NCI-H2107 treated with DMSO at 0.1 percent for 48 hours (cell line): ENCODE data around the gene CARMIL3.
A peak's percentile ranks its signal among the peaks of the same experiment; 100 is the strongest.
"Not testable (repeated sequence)": the region's sequence is repeated elsewhere in the genome, so short reads cannot be mapped to it uniquely, and the experiment has no call there.

Experiments
- DNase-seq: peaks from one replicate; lab custom pipeline; 2025; ENCODE audit not compliant: unreplicated experiment; lab: John Stamatoyannopoulos, UW

The CARMIL3 gene

GRCh38 chr14:24093901-24094840, 42.4 kb downstream of the CARMIL3 start, which contains the start of gene PCK2:
PCK2 (plus strand) TSS chr14:24094311; CDS start chr14:24094406, 95 bp downstream.
- DNase-seq, result peak; percentile 92

DNA sequence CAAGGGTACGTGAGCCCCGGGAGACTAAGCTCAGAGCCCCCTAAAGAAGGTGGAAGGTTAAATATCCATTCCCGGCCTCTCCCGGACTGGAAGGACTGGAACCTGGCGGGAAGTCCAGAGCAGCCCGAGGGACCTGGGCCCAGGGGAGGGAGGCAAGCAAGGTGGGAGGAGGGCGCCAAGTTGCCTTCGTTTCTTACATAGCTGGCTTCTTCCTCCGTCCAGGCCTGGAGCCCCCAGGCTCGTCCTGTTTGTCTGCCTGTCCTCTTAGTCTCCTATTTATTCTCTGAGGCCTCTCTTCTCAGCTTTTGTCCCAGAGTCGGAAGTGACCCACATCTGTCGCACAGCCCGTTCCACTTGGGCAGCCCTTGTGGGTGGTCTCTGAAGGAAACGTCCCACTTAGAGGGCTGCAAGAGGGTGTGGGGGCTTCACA, 43.0 kb downstream of the CARMIL3 start:
- DNase-seq, result no peak

DNA sequence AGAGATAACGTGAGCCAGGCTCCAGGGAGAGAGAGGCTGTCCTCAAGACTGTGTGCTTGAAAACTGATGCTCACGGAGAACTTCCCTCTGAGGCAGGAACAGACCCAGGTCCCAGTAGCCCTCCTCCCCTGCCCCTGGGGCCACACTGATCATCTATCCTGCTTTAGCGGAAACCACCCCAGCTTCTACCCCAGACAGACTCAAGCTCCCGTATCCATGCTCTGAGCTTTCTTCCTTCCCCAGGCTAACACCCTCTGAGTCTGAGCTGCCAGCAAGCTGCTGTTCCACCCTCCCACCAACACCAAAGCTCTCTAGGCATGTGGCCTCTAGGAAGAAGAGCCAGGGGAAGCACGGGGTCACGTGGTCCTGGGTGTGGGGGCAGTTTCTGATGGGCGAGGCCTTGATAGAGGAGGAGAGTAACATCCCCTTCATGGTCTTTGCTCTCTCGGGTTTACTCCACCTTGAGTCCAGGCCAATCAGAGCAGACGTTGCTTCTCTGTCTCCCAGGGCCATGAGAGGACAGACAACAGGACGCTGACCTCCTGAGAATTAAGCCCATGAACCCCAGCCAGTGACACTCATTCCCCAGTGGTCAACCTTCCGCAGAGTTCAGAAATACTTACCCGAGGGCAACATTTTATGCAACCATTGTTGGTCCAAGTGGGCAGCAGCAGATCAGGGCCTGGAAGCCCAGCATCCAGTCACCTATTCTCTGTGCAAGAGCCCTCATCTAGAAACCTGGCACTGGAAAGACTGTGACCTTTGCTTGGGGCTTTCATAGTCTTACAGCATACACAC, 43.7 kb downstream of the CARMIL3 start:
- no peak for DNase-seq

DNA sequence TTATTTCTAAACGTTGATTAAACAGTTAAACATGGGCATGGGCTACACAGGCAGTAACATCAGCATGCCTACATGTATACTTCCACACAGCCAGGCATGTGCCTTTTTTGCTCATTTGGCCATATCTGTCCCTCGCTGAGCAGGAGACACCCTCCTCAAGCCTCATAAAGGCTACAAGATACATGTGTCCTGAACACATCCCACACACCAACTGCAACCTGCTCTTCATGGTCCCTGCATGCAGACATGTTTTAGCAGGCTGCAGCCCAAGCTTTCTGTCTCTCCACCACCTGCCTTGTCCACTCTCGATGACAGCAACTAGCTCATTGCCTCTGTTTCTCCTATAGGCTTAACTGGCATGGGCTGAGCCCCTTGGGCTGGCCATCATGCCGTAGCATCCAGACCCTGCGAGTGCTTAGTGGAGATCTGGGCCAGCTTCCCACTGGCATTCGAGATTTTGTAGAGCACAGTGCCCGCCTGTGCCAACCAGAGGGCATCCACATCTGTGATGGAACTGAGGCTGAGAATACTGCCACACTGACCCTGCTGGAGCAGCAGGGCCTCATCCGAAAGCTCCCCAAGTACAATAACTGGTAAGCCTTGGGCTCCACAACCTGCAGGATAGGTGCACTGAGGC, 44.9 kb downstream of the CARMIL3 start:
- no peak for DNase-seq

GRCh38 chr14:24098229-24098926, 46.6 kb downstream of the CARMIL3 start:
- DNase-seq, result no peak

GRCh38 chr14:24098927-24099813, 47.4 kb downstream of the CARMIL3 start:
- DNase-seq, result peak; percentile 72

GRCh38 chr14:24100197-24100981, 48.6 kb downstream of the CARMIL3 start:
- DNase-seq, result no peak

DNA sequence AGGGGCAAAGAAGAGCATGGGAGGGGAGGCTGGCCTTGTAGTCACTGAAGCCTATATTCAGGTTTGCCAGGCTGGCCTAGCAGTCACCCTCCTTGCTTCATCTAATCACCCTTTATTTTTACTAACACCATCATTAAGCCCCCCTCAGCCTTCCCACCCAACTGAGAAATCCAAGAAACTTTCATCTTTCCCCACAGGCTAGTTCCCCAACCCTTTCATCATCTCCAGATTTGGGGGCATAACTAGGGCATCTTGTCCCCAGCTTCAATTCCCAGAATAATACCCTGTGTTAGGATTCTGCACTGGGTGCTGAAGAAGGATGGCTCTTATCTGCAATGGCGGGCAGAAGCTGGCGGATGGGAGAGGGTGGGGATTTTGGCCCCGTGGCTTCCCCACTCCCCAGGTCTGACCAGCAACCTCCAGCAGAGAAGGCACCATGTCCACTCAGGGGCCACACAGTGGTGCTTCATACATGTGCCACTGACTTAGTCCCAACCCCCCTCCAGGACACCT, 49.2 kb downstream of the CARMIL3 start:
- DNase-seq, result no peak

- DNase-seq, result no peak
These were observed 50.7 kb downstream of the CARMIL3 start for GRCh38 chr14:24102357-24103048.

GRCh38 chr14:24103451-24103850, 51.6 kb downstream of the CARMIL3 start:
- no peak for DNase-seq

DNA sequence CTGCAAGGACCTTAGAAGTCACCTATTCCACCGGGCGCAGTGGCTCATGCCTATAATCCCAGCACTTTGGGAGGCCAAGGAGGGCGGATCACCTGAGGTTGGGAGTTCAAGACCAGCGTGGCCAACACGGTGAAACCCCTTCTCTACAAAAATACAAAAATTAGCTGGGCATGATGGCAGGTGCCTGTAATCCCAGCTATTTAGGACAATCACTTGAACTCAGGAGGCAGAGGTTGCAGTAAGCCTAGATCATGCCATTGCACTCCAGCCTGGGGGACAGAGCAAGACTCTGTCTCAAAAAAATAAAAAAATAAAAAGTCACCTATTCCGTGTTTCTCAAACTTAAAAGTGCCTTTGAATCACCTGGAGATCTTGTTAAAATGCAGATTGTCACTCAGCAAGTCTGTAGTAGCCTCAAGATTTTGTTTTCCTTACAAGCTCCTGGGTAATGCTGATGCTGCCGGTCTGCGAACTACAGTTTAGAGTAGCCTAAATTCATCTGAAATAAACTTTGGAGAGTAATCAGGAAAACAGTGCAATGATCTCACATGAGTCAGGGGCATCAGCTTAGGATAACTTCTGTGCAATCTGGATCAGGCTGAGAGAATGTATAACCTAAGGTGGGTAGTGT, 53.9 kb downstream of the CARMIL3 start:
- not testable (repeated sequence) for DNase-seq

DNA sequence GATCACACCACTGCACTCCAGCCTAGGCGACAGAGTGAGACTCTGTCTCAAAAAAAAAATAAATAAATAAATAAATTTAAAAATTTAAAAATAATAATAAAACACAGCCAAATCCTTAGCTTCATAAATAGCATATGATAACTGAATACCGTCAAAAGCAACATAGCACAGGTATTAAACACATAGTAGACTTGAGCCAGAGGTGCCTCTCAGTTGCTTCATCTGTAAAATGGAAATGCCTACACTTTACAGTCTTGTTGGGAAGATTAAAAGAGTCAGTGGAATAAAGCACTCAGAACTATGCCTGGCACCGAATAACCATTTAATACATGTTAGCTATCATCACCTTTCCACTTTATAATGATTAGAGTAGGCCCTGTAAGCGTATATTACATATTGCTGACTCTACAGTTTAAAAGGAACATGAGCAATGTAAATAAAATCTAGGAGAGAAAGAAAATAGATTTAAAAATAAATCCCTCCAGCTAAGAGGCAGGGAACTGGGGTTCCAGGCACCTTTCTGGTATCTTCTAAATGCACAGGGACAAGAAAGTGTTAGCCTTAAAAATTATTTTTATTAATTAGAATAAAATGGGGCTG, 55.0 kb downstream of the CARMIL3 start:
- no peak for DNase-seq

GRCh38 chr14:24108336-24108874, 56.6 kb downstream of the CARMIL3 start:
- DNase-seq, result no peak

- no peak for DNase-seq
These were observed 58.3 kb downstream of the CARMIL3 start for GRCh38 chr14:24110060-24110459.

- no peak for DNase-seq
These were observed 58.7 kb downstream of the CARMIL3 start for GRCh38 chr14:24110523-24110922.

- no peak for DNase-seq
These were observed 61.6 kb downstream of the CARMIL3 start for GRCh38 chr14:24113379-24113800.
